GM23248 (cell line): ENCODE results near the gene SPAG17.

Experiments used
- EZH2 ChIP-seq: fragments of 200-600 bp; sonication (generic); IDR thresholded peaks from 2 replicates; pipeline ENCODE4 v1.6.1; 2018; ENCODE audit warnings: antibody characterized with exemption, mild to moderate bottlenecking; ENCODE audit not compliant: insufficient read depth, poor library complexity, severe bottlenecking
- EZH2phosphoT487 ChIP-seq: fragments of 200-600 bp; sonication (generic); IDR thresholded peaks from 2 replicates; pipeline ENCODE4 v1.6.1; 2018; ENCODE audit warnings: antibody characterized with exemption, moderate library complexity, mild to moderate bottlenecking, low read depth; ENCODE audit not compliant: insufficient read depth

DNA sequence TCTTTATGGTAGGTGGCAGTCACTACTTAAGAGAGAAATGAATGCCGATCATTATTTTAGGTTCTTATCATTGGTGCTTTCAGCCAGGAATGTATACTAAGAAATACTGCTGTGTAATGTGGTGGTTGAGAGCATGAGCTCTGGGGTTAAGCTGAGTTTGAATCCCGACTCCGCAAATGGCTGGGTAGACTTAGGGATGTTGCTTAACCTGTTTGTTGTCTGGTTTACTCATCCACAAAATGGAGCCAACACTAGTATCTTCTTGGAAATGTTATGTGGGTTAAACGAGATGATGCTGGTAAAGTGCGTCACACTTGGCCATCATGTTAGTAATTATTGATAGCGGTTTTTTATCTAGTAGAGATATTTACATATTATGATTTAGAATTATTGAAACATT lies 171.7 kb downstream of the SPAG17 start:
- TF ChIP-seq EZH2 = no peak
- no peak for TF ChIP-seq EZH2phosphoT487
